Breast epithelium (tissue), 4 donors: ENCODE results near the gene IMPG2. TPM values are rescaled to one million over a fixed set of nuclear protein-coding genes. Genes with fewer than 3 reads are reported as not detected.

Experiments
- DNase-seq, 2 donors: peaks; one replicate each; pipeline ENCODE4 v3.0.0-alpha.2; 2019; ENCODE audit warnings: low spot score in 2 of 2
- H3K27ac ChIP-seq, 2 donors: fragments of 200-600 bp; sonication (generic) in 1 of 2; one replicate each; pipeline ENCODE4 v1.5.1; 2016 to 2019; ENCODE audit warnings: mild to moderate bottlenecking in 1 of 2
- H3K27me3 ChIP-seq, 2 donors: fragments of 200-600 bp; sonication (generic) in 1 of 2; one replicate each; pipeline versions ENCODE4 v1.5.1 to v1.6.0; 2017 to 2019; ENCODE audit warnings: control low read depth in 1 of 2, mild to moderate bottlenecking in 1 of 2
- H3K36me3 ChIP-seq: fragments of 200-600 bp; one replicate; pipeline ENCODE4 v1.5.1; 2019
- H3K4me1 ChIP-seq, 2 donors: fragments of 200-600 bp; sonication (generic); one replicate each; pipeline ENCODE4 v1.5.1; 2016 to 2019; ENCODE audit warnings: control low read depth in 1 of 2
- H3K4me3 ChIP-seq, 3 donors: fragments of 200-600 bp; sonication (generic); 1 replicate in 2 of 3; 2 replicates in 1 of 3; pipeline ENCODE4 v1.5.1; 2016 to 2019; ENCODE audit warnings: mild to moderate bottlenecking in 3 of 3, moderate library complexity in 2 of 3
- H3K9me3 ChIP-seq, 2 donors: fragments of 200-600 bp; sonication (generic) in 1 of 2; one replicate each; pipeline ENCODE4 v1.5.1; 2016 to 2019; ENCODE audit warnings: control low read depth in 1 of 2
- CTCF ChIP-seq, 3 donors: fragments of 450-650 bp; IDR thresholded peaks; one replicate each; pipeline ENCODE4 v1.5.1; 2016 to 2017; ENCODE audit warnings: antibody characterized with exemption in 3 of 3, mild to moderate bottlenecking in 3 of 3, moderate library complexity in 3 of 3
- POLR2A ChIP-seq: fragments of 450-650 bp; IDR thresholded peaks from one replicate; pipeline ENCODE4 v1.6.1; 2016; ENCODE audit warnings: antibody characterized with exemption, mild to moderate bottlenecking, moderate library complexity
- POLR2AphosphoS5 ChIP-seq, 3 donors: sonication (generic); formaldehyde crosslinking; IDR thresholded peaks; one replicate each; pipeline ENCODE4 v1.6.1; 2017; ENCODE audit warnings: antibody characterized with exemption in 3 of 3
- intact Hi-C: fragments of 100-400 bp; cut with DNase I; formaldehyde crosslinking; loops from one replicate; pipeline ENCODE4 v1.15.1; 2023; ENCODE audit warnings: low total_unique reads
- total RNA-seq, 3 donors: library from RNA; depleted of rRNA; stranded (reverse); fragments of >200 nt; gene quantifications; one replicate each; pipeline ENCODE4 v1.1.0, GENCODE V29; 2016

The IMPG2 gene
- total RNA-seq, 3 donors from 2014 or later: 0.15 to 0.33 (median 0.32) TPM

- no peak overlapping the region for H3K27ac ChIP-seq
Measured at GRCh38 chr3:101268971-101269671, 51.3 kb downstream of the IMPG2 start.

GRCh38 chr3:101268141-101268540, 52.2 kb downstream of the IMPG2 start:
- Histone ChIP-seq H3K36me3 (no peaks in the 10 kb centered on the region), H3K27ac (no peak overlapping the region), H3K4me1 (no peaks in the 10 kb centered on the region), H3K4me3 (no peak overlapping the region), H3K9me3 (no peaks in the 10 kb centered on the region), H3K27me3 (no peaks in the 10 kb centered on the region)
- TF ChIP-seq CTCF (IDR thresholded peaks at IDR 0.05): no peak
- TF ChIP-seq POLR2A: no peak
- no peak for TF ChIP-seq POLR2AphosphoS5 (IDR thresholded peaks at IDR 0.05)
- intact Hi-C loops: no loop called here
- no peak for DNase-seq

More at GRCh38 chr3:101268971-101269671, 51.3 kb downstream of the IMPG2 start:
- no peak for DNase-seq
- TF ChIP-seq POLR2AphosphoS5 (IDR thresholded peaks at IDR 0.05) (no peak), CTCF (IDR thresholded peaks at IDR 0.05) (no peak), POLR2A (no peak)
- no peaks in the 10 kb centered on the region for H3K4me1 ChIP-seq
- H3K9me3 ChIP-seq: no peaks in the 10 kb centered on the region
- no peaks in the 10 kb centered on the region for H3K27me3 ChIP-seq
- intact Hi-C loops: no loop called here
- H3K4me3 ChIP-seq: no peak overlapping the region
- no peaks in the 10 kb centered on the region for H3K36me3 ChIP-seq

- no peaks in the 10 kb centered on the region for H3K4me1 ChIP-seq
- no peaks in the 10 kb centered on the region for H3K36me3 ChIP-seq
- H3K27me3 ChIP-seq: no peaks in the 10 kb centered on the region
- H3K27ac ChIP-seq: no peak overlapping the region
- no peak overlapping the region for H3K4me3 ChIP-seq
- intact Hi-C loops: no loop called here
- no peak for DNase-seq
- H3K9me3 ChIP-seq: no peaks in the 10 kb centered on the region
- TF ChIP-seq CTCF (IDR thresholded peaks at IDR 0.05): no peak
- no peak for TF ChIP-seq POLR2AphosphoS5 (IDR thresholded peaks at IDR 0.05)
- TF ChIP-seq POLR2A: no peak
Measured at GRCh38 chr3:101266566-101266965, 53.8 kb downstream of the IMPG2 start.

- H3K4me1 ChIP-seq: no peaks in the 10 kb centered on the region
- TF ChIP-seq CTCF (IDR thresholded peaks at IDR 0.05): no peak
- no peak for TF ChIP-seq POLR2AphosphoS5 (IDR thresholded peaks at IDR 0.05)
- no peak for TF ChIP-seq POLR2A
- intact Hi-C loops: no loop called here
- no peaks in the 10 kb centered on the region for H3K27me3 ChIP-seq
- H3K36me3 ChIP-seq: no peaks in the 10 kb centered on the region
- no peak overlapping the region for H3K4me3 ChIP-seq
- no peak overlapping the region for H3K27ac ChIP-seq
- no peak for DNase-seq
- H3K9me3 ChIP-seq: no peaks in the 10 kb centered on the region
Measured at GRCh38 chr3:101266071-101266470, 54.3 kb downstream of the IMPG2 start.

GRCh38 chr3:101262393-101263240, 57.8 kb downstream of the IMPG2 start:
- no peaks in the 10 kb centered on the region for H3K27me3 ChIP-seq
- no peaks in the 10 kb centered on the region for H3K4me1 ChIP-seq
- no peak overlapping the region for H3K4me3 ChIP-seq
- H3K27ac ChIP-seq: no peak overlapping the region
- intact Hi-C loops: no loop called here
- H3K36me3 ChIP-seq: no peaks in the 10 kb centered on the region
- no peak for DNase-seq
- TF ChIP-seq POLR2AphosphoS5 (IDR thresholded peaks at IDR 0.05): no peak
- no peak for TF ChIP-seq CTCF (IDR thresholded peaks at IDR 0.05)
- TF ChIP-seq POLR2A: no peak
- H3K9me3 ChIP-seq: no peaks in the 10 kb centered on the region
